Upper lobe of left lung (tissue), 6 donors: ENCODE measurements around the gene RGL4. TPM values are rescaled to one million over a fixed set of nuclear protein-coding genes. Genes with fewer than 3 reads are reported as not detected.

Source experiments
- ATAC-seq, 2 donors: fragments of 200-7000 bp; cut with Tn5 transposase; one replicate each; pipeline ENCODE4 v1.9.1; 2022; ENCODE audit warnings: mild to moderate bottlenecking in 2 of 2, moderate library complexity in 2 of 2; ENCODE audit not compliant: low FRiP score in 2 of 2
- DNase-seq, 2 donors: peaks; one replicate each; pipeline ENCODE4 v3.0.0-alpha.2; 2019 to 2020
- H3K27ac ChIP-seq, 4 donors: fragments of 200-600 bp; sonication (generic); one replicate each; pipeline ENCODE4 v1.5.1; 2016 to 2019
- H3K27me3 ChIP-seq, 4 donors: fragments of 200-600 bp; sonication (generic); one replicate each; pipeline ENCODE4 v1.5.1; 2017 to 2019
- H3K36me3 ChIP-seq, 4 donors: fragments of 200-600 bp; sonication (generic); one replicate each; pipeline ENCODE4 v1.5.1; 2016 to 2019
- H3K4me1 ChIP-seq, 4 donors: fragments of 200-600 bp; sonication (generic); one replicate each; pipeline ENCODE4 v1.5.1; 2018 to 2019
- H3K4me3 ChIP-seq, 4 donors: fragments of 200-600 bp; sonication (generic); one replicate each; pipeline ENCODE4 v1.5.1; 2017 to 2019; ENCODE audit warnings: mild to moderate bottlenecking in 2 of 4, moderate library complexity in 1 of 4
- H3K9me3 ChIP-seq, 4 donors: fragments of 200-600 bp; sonication (generic); one replicate each; pipeline ENCODE4 v1.5.1; 2018 to 2019
- EP300 ChIP-seq, 4 donors: sonication (generic); formaldehyde crosslinking; IDR thresholded peaks; one replicate each; pipeline ENCODE4 v1.5.1; 2017; ENCODE audit warnings: antibody characterized with exemption in 4 of 4, control low read depth in 2 of 4
- POLR2A ChIP-seq, 4 donors: fragments of 450-650 bp; IDR thresholded peaks; one replicate each; pipeline ENCODE4 v1.5.1; 2016 to 2017; ENCODE audit warnings: antibody characterized with exemption in 4 of 4, mild to moderate bottlenecking in 2 of 4
- POLR2AphosphoS5 ChIP-seq, 2 donors: sonication (generic); formaldehyde crosslinking; IDR thresholded peaks; one replicate each; pipeline ENCODE4 v1.5.1; 2017; ENCODE audit warnings: antibody characterized with exemption in 2 of 2
- WGBS, 2 donors: methylation state at CpG; one replicate each; pipeline ENCODE4 v1.1.5; 2017 to 2018; 5-methylcytosine and 5-hydroxymethylcytosine counted together
- total RNA-seq, 6 donors: library from RNA; depleted of rRNA in 4 of 6; stranded (reverse); fragments of >200 nt in 4 of 6; gene quantifications; one replicate each; pipeline versions ENCODE4 v1.1.0 to v1.2.1, GENCODE V29; 2016 to 2021
- TF ChIP-seq, protein P1 (sequence below), 6 experiments: fragments of 450-650 bp in 4 of 6; fragments of 200-600 bp in 2 of 6; sonication (generic) in 2 of 6; IDR thresholded peaks; one replicate each; pipeline ENCODE4 v1.5.1; 2016 to 2019; ENCODE audit warnings: antibody characterized with exemption in 6 of 6
- donor health status: DM: no; HTN: no; CAD: no; lungs with moderate emphysema.
- donor health status: DM: no; HTN: yes; CAD: no; lungs with severe emphysema.

The RGL4 gene
- total RNA-seq, 6 donors from 2014 or later, result 0.67 to 4.0 (median 2.6) TPM; not detected in 1

DNA sequence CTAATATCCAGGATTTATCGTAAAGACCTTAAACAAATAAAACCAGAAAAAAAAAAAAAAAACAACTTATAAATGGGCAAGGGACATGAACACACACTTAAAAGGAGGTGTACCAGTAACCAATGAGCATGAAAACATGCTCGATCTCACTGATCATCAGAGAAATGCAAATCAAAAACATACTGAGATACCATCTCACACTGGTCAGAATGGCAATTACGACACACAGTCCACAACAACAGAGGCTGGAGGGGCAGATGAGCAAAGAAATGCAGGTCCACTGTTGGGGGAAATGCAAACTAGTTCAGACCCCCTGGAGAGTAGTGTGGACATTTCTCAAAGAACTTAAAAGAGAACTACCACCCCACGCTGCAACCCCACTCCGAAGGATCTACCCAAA lies 13.2 kb downstream of the RGL4 start:
- ATAC-seq (no peak), DNase-seq (no peak)
- H3K27me3 ChIP-seq, result no peaks in the 10 kb centered on the region
- H3K27ac ChIP-seq, result no peak overlapping the region
- no peak for TF ChIP-seq EP300 (IDR thresholded peaks at IDR 0.05)
- TF ChIP-seq, protein P1, sequence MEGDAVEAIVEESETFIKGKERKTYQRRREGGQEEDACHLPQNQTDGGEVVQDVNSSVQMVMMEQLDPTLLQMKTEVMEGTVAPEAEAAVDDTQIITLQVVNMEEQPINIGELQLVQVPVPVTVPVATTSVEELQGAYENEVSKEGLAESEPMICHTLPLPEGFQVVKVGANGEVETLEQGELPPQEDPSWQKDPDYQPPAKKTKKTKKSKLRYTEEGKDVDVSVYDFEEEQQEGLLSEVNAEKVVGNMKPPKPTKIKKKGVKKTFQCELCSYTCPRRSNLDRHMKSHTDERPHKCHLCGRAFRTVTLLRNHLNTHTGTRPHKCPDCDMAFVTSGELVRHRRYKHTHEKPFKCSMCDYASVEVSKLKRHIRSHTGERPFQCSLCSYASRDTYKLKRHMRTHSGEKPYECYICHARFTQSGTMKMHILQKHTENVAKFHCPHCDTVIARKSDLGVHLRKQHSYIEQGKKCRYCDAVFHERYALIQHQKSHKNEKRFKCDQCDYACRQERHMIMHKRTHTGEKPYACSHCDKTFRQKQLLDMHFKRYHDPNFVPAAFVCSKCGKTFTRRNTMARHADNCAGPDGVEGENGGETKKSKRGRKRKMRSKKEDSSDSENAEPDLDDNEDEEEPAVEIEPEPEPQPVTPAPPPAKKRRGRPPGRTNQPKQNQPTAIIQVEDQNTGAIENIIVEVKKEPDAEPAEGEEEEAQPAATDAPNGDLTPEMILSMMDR (IDR thresholded peaks at IDR 0.05), result no peak
- TF ChIP-seq POLR2A (IDR thresholded peaks at IDR 0.05), result no peak
- TF ChIP-seq POLR2AphosphoS5 (IDR thresholded peaks at IDR 0.05), result no peak
- H3K36me3 ChIP-seq, result peaks cover 32 to 93% (median 45%) of the 10 kb centered on the region in 4 donors
- H3K4me3 ChIP-seq, result no peak overlapping the region
- WGBS, 2 donors, result 94 to 96% methylated on average over 5 of the region's 5 CpGs
- H3K9me3 ChIP-seq, result no peaks in the 10 kb centered on the region
- H3K4me1 ChIP-seq, result no peaks in the 10 kb centered on the region

DNA sequence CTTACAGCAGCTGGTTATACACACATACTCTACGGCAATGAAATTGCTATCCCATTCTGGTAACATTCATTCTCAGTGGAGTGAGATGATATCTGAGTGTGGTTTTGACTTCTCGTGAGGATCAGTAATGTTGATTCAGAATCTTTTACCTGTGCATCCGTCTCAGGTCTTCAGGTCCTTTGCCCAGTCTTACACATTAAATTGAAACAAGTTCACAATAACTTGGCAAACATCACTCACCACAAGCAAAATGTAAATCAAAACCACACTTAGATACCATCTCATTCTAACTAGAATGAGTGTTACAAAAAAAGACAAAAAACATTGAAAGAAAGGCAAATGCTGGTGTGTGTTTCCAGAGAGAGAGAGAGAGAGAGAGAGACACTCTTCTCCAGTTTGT lies 14.0 kb downstream of the RGL4 start:
- no peak for DNase-seq
- Histone ChIP-seq H3K27ac (no peak overlapping the region), H3K36me3 (peaks cover 32 to 94% (median 50%) of the 10 kb centered on the region in 4 donors), H3K27me3 (no peaks in the 10 kb centered on the region), H3K4me3 (no peak overlapping the region), H3K9me3 (no peaks in the 10 kb centered on the region), H3K4me1 (no peaks in the 10 kb centered on the region)
- WGBS, 2 donors, result 86 to 87% methylated on average over 3 of the region's 3 CpGs
- no peak for ATAC-seq
- TF ChIP-seq, protein P1 (IDR thresholded peaks at IDR 0.05), result no peak
- TF ChIP-seq POLR2AphosphoS5 (IDR thresholded peaks at IDR 0.05) (no peak), POLR2A (IDR thresholded peaks at IDR 0.05) (no peak), EP300 (IDR thresholded peaks at IDR 0.05) (no peak)

DNA sequence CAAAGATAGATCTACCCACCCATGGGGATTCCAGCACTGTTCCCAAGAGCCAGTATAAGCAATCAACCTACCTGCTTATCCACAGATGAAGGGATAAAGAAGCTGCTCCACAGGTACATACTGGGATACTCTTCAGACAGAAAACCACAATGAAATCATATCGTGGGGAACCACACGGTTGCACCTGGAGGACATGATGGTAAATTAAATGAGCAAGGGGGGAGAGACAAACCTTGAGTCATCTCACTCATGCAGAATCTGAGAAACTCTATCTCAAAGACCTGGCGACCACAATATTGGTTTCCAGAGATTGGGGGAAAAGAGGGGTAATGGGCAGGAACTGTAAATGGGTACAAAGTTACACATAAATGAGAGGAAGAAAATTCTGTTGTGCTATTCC lies 14.5 kb downstream of the RGL4 start:
- 77 to 90% methylated on average over 3 of the region's 3 CpGs for WGBS, 2 donors
- TF ChIP-seq POLR2A (IDR thresholded peaks at IDR 0.05) (no peak), POLR2AphosphoS5 (IDR thresholded peaks at IDR 0.05) (no peak), EP300 (IDR thresholded peaks at IDR 0.05) (no peak)
- TF ChIP-seq, protein P1 (IDR thresholded peaks at IDR 0.05), result no peak
- peaks cover 29 to 94% (median 53%) of the 10 kb centered on the region in 4 donors for H3K36me3 ChIP-seq
- no peaks in the 10 kb centered on the region for H3K4me1 ChIP-seq
- no peak overlapping the region for H3K27ac ChIP-seq
- ATAC-seq (no peak), DNase-seq (no peak)
- no peaks in the 10 kb centered on the region for H3K9me3 ChIP-seq
- H3K27me3 ChIP-seq, result no peaks in the 10 kb centered on the region
- H3K4me3 ChIP-seq, result no peak overlapping the region

DNA sequence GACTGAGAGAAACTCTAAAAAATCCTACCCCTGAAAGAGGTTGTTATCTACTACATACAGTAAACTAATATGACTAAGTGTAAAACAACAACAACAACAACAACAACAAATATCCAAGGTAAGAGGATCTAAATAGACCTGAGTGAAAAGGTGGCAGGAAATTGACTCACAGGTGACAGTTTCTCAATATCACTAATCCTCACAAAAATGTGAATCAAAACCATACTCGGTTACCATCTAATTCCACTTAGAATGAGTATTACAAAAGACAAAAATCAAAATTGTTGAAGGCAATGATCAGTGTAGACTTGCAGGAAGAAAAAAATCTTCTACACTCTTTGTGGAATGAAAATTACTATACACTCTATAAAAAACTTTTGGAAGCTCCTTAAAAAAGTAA lies 17.5 kb downstream of the RGL4 start:
- no peak for TF ChIP-seq EP300 (IDR thresholded peaks at IDR 0.05)
- no peak for TF ChIP-seq POLR2AphosphoS5 (IDR thresholded peaks at IDR 0.05)
- TF ChIP-seq, protein P1 (IDR thresholded peaks at IDR 0.05), result no peak
- no peak for TF ChIP-seq POLR2A (IDR thresholded peaks at IDR 0.05)
- DNase-seq, result no peak
- WGBS, 2 donors, result 81 to 82% methylated on average over 1 of the region's 1 CpG
- Histone ChIP-seq H3K4me3 (no peak overlapping the region), H3K36me3 (peaks cover 27 to 99% (median 62%) of the 10 kb centered on the region in 4 donors), H3K4me1 (no peaks in the 10 kb centered on the region), H3K27me3 (no peaks in the 10 kb centered on the region), H3K27ac (no peak overlapping the region), H3K9me3 (no peaks in the 10 kb centered on the region)
- no peak for ATAC-seq

DNA sequence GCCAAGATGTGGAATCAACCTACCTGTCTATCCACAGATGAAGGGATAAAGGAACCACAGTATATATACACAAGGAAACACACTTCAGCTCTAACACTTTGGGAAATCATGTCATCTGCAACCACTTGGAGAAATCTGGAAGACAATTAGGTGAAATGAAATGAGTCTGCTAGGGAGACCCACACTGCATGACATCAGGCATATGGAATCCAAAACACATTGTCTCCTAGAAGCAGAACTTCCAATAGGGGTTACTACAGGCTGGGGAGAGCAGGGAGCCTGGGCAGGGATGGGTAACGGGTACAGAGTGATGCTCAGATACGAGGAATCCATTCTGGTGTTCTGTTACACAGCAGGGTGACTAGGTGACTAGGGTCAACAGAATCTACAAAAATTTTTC lies 18.3 kb downstream of the RGL4 start:
- no peak for TF ChIP-seq EP300 (IDR thresholded peaks at IDR 0.05)
- TF ChIP-seq POLR2AphosphoS5 (IDR thresholded peaks at IDR 0.05), result no peak
- TF ChIP-seq, protein P1 (IDR thresholded peaks at IDR 0.05), result no peak
- TF ChIP-seq POLR2A (IDR thresholded peaks at IDR 0.05), result no peak
- no peaks in the 10 kb centered on the region for H3K9me3 ChIP-seq
- no peak overlapping the region for H3K4me3 ChIP-seq
- no peak for DNase-seq
- WGBS, 2 donors, result 88 to 97% methylated on average over 2 of the region's 2 CpGs
- H3K27me3 ChIP-seq, result no peaks in the 10 kb centered on the region
- no peak overlapping the region for H3K27ac ChIP-seq
- H3K36me3 ChIP-seq, result peaks cover 27 to 99% (median 68%) of the 10 kb centered on the region in 4 donors
- no peak for ATAC-seq
- no peaks in the 10 kb centered on the region for H3K4me1 ChIP-seq
